OCI-LY3 (cell line): ENCODE results near the gene ABCB8.

Experiments used
- H2AFZ ChIP-seq: fragments of 200-600, 300-600 bp; shearing (Covaris generic); 2 replicates; pipeline ENCODE4 v1.6.0; 2014; ENCODE audit warnings: antibody characterized with exemption, low read depth, low read length
- H3K27ac ChIP-seq: fragments of 200-600, 300-600 bp; sonication (generic); 2 replicates; pipeline ENCODE4 v1.5.1; 2014; ENCODE audit warnings: mild to moderate bottlenecking, low read length, moderate library complexity, mixed read lengths
- H3K27me3 ChIP-seq: fragments of 200-600, 300-600 bp; sonication (generic); 2 replicates; pipeline ENCODE4 v1.6.1; 2014; ENCODE audit warnings: low read depth, low read length, mixed read lengths
- H3K36me3 ChIP-seq: fragments of 200-600, 300-600 bp; sonication (generic); replicated peaks from 2 replicates; pipeline ENCODE3; 2014; ENCODE audit warnings: low read depth, low read length, mixed read lengths
- H3K4me1 ChIP-seq: fragments of 300-600, 200-600 bp; sonication (generic); 2 replicates; pipeline ENCODE4 v1.6.1; 2014; ENCODE audit warnings: low read length, mixed read lengths
- H3K4me2 ChIP-seq: fragments of 200-600, 300-600 bp; sonication (generic); 2 replicates; pipeline ENCODE4 v1.6.1; 2014; ENCODE audit warnings: low read length, mixed read lengths
- H3K4me3 ChIP-seq: fragments of 300-600, 200-600 bp; sonication (generic); 2 replicates; pipeline ENCODE4 v1.5.1; 2014; ENCODE audit warnings: antibody characterized with exemption, mild to moderate bottlenecking, low read length, moderate library complexity
- H3K79me2 ChIP-seq: fragments of 300-600, 200-600 bp; shearing (Covaris generic); 2 replicates; pipeline ENCODE4 v1.6.1; 2014; ENCODE audit warnings: mild to moderate bottlenecking, low read length, mixed read lengths
- H3K9ac ChIP-seq: fragments of 300-600, 200-600 bp; shearing (Covaris generic); 2 replicates; pipeline ENCODE4 v1.6.0; 2014; ENCODE audit warnings: mild to moderate bottlenecking, low read length, moderate library complexity
- H3K9me3 ChIP-seq: fragments of 200-600, 300-600 bp; shearing (Covaris generic); 2 replicates; pipeline ENCODE4 v1.6.1; 2014; ENCODE audit warnings: low read length, mixed read lengths; ENCODE audit not compliant: insufficient read depth
- H4K20me1 ChIP-seq: fragments of 200-600, 300-600 bp; sonication (generic); 2 replicates; pipeline ENCODE4 v1.6.1; 2016; ENCODE audit warnings: low read length, mixed read lengths; ENCODE audit not compliant: insufficient read depth
- EZH2phosphoT487 ChIP-seq: fragments of 200-600 bp; shearing (Covaris generic); IDR thresholded peaks from 2 replicates; pipeline ENCODE4 v1.6.1; 2018; ENCODE audit warnings: antibody characterized with exemption, mixed run types, low read depth
- TF ChIP-seq, protein P1 (sequence below): fragments of 200-600, 300-600 bp; sonication (generic); IDR thresholded peaks from 2 replicates; pipeline ENCODE4 v1.5.1; 2014; ENCODE audit warnings: antibody characterized with exemption, low read length, low read depth

The ABCB8 gene

DNA sequence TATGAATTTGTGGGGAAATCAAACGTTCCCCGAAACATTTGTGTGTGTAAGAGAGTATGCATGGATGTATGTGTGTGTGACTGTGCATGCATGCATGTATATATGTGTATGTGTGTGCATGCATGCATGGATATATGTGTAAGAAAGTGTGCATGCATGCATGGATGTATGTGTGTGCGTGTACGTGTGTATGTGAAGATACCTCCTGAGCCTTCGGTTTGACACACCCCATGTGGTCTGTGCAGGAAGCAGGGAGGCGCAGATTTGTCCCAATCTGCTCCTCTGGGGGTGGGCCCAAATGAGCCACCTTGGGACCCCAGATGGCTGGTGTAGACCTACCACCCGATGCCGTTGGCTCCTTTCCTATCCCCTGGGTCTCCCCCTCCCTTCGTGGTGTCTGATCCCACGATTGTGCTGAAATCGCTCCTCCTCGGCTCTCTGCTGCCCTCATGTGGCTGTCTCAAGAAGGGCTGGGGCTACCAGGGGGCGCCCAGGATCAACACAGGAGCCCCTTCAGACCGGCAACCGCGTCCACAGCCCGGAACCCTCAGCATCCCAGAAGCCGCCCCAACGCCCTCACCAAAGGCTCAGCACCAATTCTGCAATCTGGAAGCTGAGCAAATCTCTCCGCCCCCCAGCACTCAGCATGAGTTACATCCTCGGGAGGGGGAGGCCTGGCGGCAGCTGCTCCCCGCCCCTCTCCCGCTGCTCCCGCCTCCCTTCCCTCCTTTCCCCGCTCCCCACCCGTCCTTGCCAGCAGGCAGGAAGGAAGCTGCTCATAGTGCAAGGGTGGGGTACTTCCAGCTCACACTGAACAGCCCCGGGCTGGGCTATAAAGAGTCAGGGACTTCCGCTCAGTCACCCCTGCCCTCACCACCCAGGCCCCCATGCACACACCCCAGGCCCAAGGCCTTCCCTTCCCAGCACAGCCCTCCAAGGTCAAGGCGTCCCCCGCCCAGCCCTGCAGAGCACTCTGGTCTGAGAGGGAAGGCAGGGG, 39.7 kb upstream of the ABCB8 start:
- Histone ChIP-seq H3K27me3 (peaks cover 4% of the 10 kb centered on the region; the same call in 1 of the 2 replicates), H3K27ac (no peak overlapping the region), H3K4me2 (peak overlapping the region; percentile 85), H3K9me3 (peaks cover 9% of the 10 kb centered on the region; the same call in 1 of the 2 replicates), H4K20me1 (no peaks in the 10 kb centered on the region), H3K36me3 (peaks cover 3% of the 10 kb centered on the region), H3K79me2 (no peaks in the 10 kb centered on the region), H3K4me1 (peaks cover 10% of the 10 kb centered on the region), H3K4me3 (peak overlapping the region; percentile 68), H2AFZ (peak overlapping the region; percentile 60; the same call in 1 of the 2 replicates), H3K9ac (no peak overlapping the region)
- no peak for TF ChIP-seq EZH2phosphoT487
- TF ChIP-seq, protein P1, sequence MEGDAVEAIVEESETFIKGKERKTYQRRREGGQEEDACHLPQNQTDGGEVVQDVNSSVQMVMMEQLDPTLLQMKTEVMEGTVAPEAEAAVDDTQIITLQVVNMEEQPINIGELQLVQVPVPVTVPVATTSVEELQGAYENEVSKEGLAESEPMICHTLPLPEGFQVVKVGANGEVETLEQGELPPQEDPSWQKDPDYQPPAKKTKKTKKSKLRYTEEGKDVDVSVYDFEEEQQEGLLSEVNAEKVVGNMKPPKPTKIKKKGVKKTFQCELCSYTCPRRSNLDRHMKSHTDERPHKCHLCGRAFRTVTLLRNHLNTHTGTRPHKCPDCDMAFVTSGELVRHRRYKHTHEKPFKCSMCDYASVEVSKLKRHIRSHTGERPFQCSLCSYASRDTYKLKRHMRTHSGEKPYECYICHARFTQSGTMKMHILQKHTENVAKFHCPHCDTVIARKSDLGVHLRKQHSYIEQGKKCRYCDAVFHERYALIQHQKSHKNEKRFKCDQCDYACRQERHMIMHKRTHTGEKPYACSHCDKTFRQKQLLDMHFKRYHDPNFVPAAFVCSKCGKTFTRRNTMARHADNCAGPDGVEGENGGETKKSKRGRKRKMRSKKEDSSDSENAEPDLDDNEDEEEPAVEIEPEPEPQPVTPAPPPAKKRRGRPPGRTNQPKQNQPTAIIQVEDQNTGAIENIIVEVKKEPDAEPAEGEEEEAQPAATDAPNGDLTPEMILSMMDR: peak; percentile 91

DNA sequence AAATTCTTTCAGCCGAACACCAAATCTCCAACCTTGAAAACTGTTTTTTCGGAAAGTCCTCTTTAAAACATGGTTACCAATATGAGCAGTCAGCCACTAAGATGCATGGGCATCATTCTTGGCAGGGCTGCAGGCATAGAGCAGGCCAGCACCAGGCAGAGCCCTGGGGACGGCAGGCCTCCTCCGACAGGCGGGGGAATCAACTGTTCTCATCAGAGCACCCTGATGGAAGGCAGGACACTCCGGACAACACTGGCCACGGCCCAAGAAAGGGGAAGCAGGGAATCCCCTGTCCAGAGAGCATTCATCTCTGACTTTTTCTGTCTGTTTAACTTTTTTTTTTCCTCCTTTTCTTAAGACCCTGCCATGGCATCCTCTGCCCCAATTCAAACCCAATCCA, 38.8 kb upstream of the ABCB8 start:
- Histone ChIP-seq H3K9me3 (peaks cover 9% of the 10 kb centered on the region; the same call in 1 of the 2 replicates), H3K27ac (no peak overlapping the region), H3K9ac (no peak overlapping the region), H3K27me3 (no peaks in the 10 kb centered on the region), H3K4me1 (peaks cover 10% of the 10 kb centered on the region), H3K4me2 (no peak overlapping the region), H4K20me1 (no peaks in the 10 kb centered on the region), H3K4me3 (no peak overlapping the region), H3K79me2 (no peaks in the 10 kb centered on the region), H2AFZ (no peak overlapping the region), H3K36me3 (peaks cover 3% of the 10 kb centered on the region)
- TF ChIP-seq, protein P1: no peak
- TF ChIP-seq EZH2phosphoT487: no peak

DNA sequence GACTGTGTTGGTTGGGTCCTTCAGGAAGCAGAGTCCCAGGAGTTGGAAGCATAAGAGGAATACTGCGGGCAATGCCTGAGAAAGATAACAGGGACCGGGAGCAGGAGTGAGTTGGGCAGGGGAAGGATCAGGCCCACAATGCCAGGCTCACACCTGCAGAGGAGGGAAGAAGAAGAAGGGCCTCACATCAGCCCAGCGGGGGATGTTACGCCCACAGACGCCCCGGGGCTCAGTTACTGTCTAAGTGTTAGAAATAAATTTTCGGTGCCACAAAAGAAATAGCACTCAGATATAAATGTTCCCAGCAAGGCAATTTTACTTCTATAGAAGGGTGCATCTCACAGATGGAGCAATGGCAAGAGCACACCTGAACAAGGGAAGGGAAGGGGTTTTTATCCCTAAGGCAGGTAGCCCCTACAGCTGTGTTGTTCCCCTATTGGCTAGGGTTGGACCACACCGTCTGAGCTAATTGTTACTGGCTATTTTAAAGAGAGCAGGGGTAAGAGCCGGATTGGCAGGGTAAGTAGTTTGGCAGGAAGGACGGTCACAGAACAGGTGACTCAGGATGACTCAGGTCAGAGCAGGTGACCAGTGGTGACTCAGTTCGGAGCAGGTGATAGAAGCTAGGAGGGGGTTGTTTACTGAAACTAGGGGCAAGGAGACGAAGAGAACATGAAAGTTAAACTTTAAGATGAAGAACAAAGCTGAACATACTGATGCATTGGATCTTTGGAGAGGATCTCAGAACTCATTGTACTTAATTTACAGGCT, 37.6 kb upstream of the ABCB8 start, which contains the start of gene NOS3:
TSS of gene NOS3 (plus strand) at position 602 of the 771 bp plus-strand sequence. CDS start 2,787 bp downstream, outside the sequence.
- Histone ChIP-seq H3K36me3 (peaks cover 3% of the 10 kb centered on the region), H3K9me3 (peaks cover 9% of the 10 kb centered on the region; the same call in 1 of the 2 replicates), H2AFZ (no peak within 1 kb of the TSS), H3K4me3 (no peak within 1 kb of the TSS), H4K20me1 (no peaks in the 10 kb centered on the region), H3K27me3 (no peaks in the 10 kb centered on the region), H3K27ac (no peak within 1 kb of the TSS), H3K9ac (no peak within 1 kb of the TSS), H3K4me2 (no peak within 1 kb of the TSS), H3K4me1 (peaks cover 10% of the 10 kb centered on the region), H3K79me2 (no peaks in the 10 kb centered on the region)
- TF ChIP-seq EZH2phosphoT487: no peak
- TF ChIP-seq, protein P1: no peak
